ENCODE measurements around the gene CSMD2. TPM values are rescaled to one million over a fixed set of nuclear protein-coding genes. Genes with fewer than 3 reads are reported as not detected.

CSMD2 gene
- under 0.01 TPM in 2 replicates for total RNA-seq

DNA sequence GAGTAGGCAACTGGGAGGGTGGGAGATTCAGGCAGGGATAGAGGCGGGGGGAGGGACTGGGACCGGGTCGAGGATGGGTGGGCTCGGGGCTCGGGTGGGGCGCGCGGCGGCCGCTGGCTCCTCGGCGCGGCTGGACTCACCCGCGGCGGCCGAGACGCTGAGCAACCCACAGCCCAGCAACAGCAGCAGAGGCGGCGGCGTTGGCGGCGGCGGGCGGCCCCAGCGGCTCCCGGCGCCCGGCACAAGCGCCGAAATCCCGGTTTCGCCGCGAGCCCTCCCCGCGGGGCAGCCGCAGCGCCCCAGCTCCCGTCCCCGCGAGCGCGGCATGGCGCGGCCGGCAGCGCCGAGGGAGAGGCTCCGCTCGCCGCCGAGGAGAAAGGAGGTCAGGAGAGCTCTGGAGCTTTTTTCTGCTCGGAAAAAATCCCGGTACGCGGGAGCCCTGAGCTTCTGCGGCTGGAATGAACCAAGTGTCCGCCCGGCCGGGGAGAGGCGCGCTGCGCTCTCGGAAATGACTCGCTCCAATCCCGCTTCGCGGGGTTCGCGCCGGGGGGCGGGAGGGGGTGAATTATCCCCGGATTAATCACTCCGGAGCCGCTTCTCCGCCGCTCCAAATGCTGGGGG lies at the start of gene CSMD2:
Gene CSMD2, minus strand, starts transcription at position 460 of the 621 bp plus-strand sequence. Its CDS starts 133 bp downstream, at position 327.

DNA sequence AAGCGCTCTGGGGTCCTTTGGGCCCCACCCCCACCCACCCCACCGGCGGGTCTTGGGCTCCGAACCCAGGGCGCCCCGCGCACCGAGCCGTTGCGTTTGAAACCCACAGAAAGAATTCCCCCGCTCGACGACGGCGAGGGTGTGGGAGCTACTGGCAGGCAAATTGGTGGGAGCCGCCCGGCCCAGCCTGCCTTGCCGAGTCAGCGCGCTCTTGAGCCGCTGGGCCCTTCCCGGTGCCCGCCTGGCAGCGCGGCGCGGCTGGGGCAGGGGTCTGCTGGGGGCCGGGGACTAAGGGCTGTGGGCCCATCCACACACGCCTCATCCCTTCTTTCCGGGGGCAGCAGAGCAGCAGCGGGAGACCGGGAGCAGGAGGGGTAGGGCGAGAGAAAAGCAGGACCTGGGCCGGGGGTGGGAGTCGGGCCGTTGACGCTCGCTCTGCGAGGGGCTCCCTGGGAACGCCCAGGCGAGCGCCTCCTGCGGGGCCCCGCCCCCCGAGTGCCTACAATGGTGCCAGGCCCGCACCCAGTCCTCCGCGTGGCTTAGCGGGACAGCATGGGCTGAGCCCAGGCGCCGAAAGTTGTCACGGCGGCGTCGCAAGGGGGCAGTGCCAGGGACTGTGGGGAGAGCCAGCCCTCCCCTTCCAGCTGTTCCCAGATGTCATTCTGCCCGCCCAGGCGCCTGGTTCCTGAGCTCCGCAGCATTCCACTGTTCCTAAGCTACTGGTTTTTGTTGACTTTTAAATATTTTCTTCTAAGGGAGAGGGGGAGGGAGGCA lies 12.0 kb upstream of the CSMD2 start, which contains the start of gene C1orf94:
Gene C1orf94, plus strand, starts transcription at position 78 of the 774 bp plus-strand sequence. CDS start 883 bp downstream, outside the sequence.

DNA sequence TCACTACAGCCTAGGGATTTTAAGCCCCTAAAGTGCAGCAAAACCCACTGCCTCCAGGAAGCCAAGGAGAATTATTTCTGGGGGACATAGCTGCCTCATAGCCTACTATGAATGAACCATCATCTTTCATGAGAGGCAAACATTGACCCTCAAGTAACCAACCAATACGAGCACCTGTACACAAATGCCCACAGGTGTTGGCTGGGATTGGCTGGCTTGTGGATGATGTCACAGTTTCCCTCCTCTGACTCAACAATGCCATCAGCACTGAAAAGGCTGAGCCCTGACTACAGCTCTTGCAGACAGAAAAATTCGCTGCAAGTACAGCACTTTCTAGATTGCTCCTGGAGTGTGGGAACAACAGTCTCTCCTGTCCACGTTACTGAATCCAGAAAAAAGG lies 301.3 kb downstream of the CSMD2 start, which contains the start of gene HMGB4:
Gene HMGB4, plus strand, starts transcription at position 301 of the 400 bp plus-strand sequence. CDS start 113 bp downstream, outside the sequence.

DNA sequence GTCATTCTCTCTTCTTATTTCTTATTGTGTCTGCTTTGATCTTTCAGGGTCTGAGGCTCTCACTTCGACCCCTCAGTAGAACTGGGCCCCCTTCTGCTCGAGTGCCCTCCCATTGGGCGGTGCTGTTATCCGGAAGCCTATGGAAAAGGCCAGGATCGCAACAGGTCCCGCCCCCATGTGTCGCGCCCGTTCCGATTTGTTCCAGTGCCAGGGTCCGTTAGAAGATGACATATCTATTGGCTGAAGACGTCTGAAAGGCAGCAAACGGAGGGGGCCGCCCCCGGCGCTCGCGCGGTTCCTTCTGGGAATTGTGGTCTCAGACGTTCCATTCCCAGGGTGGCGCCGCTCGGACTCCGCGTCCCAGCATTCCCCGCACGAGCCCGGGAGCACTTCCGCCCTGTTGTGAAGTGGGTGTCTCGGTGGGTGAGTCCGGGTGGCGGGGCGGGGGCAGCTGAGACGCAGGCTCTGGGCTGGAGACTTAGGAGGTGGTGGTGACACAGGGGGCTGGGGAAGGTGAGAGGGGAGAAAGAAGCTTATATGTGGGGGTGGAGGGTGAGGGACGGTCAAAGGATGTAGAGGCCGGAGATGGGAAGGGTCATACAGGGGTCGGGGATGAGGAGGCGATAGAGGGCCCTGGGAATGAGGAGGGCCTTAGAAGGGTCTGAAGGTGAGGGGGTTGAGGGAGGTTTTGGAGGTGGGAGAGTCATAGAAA lies 692.6 kb downstream of the CSMD2 start, which contains the start of gene ZSCAN20:
Gene ZSCAN20, plus strand, starts transcription at position 377 of the 712 bp plus-strand sequence. CDS start 6,644 bp downstream, outside the sequence.

Other genes starting within 250 kb of the CSMD2 start
- not detected in 2 replicates for gene C1orf94, start 11.7 kb upstream of the CSMD2 start, total RNA-seq

Data from dermis lymphatic vessel endothelial cell (primary cell).